Posterior cingulate gyrus (tissue), 11 donors: ENCODE data around the gene EXOSC3.
"Not testable (repeated sequence)": the region's sequence is repeated elsewhere in the genome, so short reads cannot be mapped to it uniquely, and the experiment has no call there.

Experiments used
- DNase-seq, 10 donors: peaks; one replicate each; pipeline versions ENCODE4 v3.0.0 to v3.0.0-alpha.2; 2020 to 2021; ENCODE audit warnings: mixed read lengths in 3 of 10
- intact Hi-C: fragments of 100-400 bp; cut with DNase I; formaldehyde crosslinking; loops from one replicate; pipeline ENCODE4 v1.15.1; 2023

Gene EXOSC3

DNA sequence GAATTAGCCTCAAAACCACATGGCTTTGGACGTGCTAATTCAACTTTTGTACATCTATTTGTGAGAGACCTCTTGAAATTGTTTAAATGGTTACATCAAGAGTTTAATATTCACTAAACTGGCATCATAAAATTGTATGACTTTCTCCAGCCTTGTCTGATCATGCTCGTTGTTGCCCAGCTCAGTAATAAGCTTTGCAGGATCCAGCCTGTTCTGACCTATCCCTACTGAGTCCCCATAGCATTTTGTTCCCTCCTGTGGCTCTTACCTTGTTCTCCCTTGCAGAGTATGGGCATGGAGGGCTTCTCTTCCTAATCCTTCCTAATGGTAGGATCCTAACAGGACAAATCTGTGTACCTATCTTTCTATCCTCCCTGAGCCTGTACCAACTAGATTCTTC is 6.3 kb downstream of the EXOSC3 start:
- DNase-seq: no peak
- intact Hi-C loops: no loop called here

GRCh38 chr9:37776328-37776727 is 8.5 kb downstream of the EXOSC3 start:
- no peak for DNase-seq
- intact Hi-C loops: no loop called here

DNA sequence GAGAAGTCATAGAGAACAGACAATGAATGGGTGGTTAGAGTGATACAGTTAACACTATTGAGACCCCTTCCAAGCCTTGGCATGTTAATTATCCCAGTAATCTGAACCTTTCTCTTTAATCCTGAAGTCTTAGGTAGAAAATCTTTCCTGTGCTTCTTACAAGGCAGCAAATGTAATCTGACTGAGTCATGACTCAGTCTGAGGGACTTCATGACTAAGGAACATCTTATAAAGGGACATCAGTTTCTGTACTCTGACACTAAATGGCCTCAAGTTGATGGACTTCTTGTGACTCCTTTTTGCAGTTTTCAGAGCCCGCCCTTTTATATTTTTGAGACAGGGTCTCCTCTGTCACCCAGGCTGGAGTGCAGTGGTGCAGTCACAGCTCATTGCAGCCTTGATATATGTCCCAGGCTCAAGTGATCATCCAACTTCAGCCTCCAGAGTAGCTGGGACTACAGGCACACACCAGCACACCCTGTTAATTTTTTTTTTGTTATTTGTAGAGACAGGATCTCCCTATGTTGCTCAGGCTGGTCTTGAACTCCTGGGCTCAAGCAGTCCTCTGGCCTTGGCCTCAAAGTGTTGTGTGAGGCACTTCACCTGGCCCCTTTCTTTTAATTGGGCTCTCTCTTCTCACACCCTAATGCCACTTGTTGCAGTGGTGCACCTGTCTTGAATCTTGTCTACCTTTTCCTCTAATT is 9.5 kb downstream of the EXOSC3 start:
- no peak for DNase-seq
- intact Hi-C loops: no loop called here

- DNase-seq: no peak
- intact Hi-C loops: no loop called here
Observed at GRCh38 chr9:37769995-37770394, 14.9 kb downstream of the EXOSC3 start.

DNA sequence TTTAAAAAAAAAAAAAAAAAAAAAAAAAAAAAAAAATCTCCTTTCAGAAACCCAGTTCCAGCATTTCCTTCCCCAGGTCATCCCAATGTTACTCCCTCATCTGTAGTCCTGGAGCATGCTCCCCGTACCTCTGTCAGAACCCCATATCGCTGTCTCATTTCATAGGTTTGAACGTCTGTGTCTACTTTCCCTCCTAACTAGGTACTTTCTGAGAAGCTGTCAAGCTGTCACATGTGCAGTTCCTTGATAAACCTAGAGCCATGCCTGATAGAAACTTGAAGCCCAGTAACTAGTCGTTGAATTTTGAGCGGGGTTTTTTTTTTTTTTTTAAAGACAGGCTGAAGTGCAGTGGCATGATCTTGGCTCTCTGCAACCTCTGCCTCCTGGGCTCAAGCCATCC is 15.6 kb downstream of the EXOSC3 start:
- intact Hi-C loops: no loop called here
- DNase-seq: no peak

- DNase-seq, intact Hi-C loops: not testable (repeated sequence)
Observed at GRCh38 chr9:37765263-37765662, 19.6 kb downstream of the EXOSC3 start.

DNA sequence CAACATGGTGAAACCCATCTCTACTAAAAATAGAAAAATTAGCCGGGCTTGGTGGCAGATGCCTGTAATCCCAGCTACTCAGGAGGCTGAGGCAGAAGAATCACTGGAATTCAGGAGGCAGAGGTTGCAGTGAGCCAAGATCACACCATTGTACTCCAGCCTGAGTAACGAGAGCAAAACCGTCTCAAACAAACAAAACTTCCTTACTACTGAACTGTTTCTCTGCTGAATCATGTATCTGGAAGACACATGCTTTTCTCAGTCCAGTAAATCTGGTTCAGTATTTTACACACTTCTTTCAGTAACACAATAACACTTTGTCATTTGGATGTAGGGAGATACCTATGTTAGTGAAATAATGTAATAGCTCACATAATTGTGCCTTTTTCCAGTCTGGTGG is 23.4 kb downstream of the EXOSC3 start:
- intact Hi-C loops: no loop called here

GRCh38 chr9:37760416-37761161 is 24.3 kb downstream of the EXOSC3 start:
- DNase-seq: no peak
- intact Hi-C loops: no loop called here

More for the DNA sequence above, 23.4 kb downstream of the EXOSC3 start:
- no peak for DNase-seq

GRCh38 chr9:37758747-37759146 is 26.1 kb downstream of the EXOSC3 start:
- intact Hi-C loops: no loop called here
- no peak for DNase-seq

DNA sequence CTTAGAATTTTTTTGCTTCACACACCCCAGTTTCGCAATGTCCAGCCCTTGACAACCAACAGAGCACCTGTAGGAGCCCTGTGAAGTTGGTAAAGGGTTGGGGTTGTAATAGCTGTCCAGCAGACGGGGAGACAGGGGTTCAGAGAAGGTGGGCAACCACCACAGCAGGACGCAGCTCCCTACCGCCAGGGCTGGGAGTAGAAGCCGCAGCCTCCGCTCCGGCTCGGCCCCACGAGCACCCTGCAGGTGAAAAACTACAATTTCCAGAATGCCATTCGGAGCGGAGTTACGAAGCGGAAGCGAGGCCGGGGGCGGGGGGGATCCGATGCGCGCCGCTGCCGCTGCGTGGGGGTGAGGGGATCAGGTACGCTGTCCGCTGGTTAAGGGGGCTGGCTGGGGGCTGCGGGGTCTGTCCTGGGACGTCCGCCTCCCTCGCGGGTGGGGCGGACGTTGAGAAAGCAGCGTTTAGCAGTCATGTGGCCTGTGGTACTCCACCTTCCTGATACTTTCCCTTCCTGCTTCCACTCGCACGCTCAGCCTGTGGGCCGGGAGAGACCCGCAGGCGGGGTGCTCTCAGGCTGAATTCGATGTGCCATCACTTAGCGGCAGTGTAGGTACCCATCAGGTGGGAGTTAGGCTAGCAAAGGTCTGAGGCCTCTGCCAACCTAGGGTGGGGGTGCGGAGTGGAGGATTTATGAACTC is 31.2 kb downstream of the EXOSC3 start, which contains the start of gene TRMT10B:
TRMT10B (plus strand) TSS at position 317 of the 702 bp plus-strand sequence. CDS start 8,127 bp downstream, outside the sequence.
- intact Hi-C loops: no loop called here
- peak; percentile 53 to 93 (median 69) for DNase-seq

DNA sequence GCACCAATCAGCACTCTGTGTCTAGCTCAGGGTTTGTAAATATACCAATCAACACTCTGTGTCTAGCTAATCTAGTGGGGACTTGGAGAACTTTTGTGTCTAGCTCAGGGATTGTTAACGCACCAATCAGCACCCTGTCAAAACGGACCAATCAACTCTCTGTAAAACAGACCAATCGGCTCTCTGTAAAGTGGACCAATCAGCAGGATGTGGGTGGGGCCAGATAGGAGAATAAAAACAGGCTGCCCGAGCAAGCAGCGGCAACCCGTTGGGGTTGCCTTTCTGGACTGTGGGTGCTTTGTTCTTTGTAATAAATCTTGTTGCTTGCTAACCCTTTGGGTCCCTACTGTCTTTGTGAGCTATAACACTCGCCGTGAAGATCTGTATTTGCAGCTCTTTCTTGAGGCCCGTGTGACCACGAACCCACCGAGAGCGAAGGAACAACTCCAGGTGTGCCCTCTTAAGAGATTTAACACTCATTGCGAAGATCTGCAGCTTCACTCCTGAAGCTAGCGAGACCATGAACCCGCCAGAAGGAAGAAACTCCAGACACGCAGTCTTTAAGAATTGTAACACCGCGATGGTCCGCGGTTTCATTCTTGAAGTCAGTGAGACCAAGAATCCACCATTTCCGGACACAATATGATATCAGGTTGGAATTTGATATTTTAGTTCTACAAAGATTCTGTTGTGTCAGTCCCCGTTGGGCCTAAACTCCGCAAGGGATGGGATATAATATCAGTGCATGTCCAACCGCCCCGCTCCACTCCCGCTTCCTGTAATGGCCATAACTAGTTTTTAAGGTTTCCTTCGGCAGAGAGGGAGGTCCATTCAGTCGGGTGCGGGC is 32.0 kb downstream of the EXOSC3 start:
- DNase-seq: peak in 1 of 10 donors; percentile 51
- intact Hi-C loops: no loop called here

DNA sequence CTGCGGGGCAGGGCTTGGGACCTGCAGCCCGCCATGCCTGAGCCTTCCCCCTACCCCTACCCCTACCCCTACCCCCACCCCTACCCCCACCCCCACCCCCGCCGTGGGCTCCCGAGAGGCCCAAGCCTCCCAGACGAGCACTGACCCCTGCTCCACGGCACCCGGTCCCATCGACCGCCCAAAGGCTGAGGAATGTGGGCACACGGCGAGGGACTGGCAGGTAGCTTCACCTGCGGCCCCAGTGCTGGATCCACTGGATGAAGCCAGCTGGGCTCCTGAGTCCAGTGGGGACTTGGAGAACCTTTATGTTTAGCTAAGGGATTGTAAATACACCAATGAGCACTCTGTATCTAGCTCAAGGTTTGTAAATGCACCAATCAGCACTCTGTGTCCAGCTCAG is 32.8 kb downstream of the EXOSC3 start:
- intact Hi-C loops: not testable (repeated sequence)
- DNase-seq: peak in 1 of 10 donors; percentile 30

- DNase-seq: peak in 1 of 10 donors; percentile 64
- intact Hi-C loops: not testable (repeated sequence)
Observed at GRCh38 chr9:37751704-37752103, 33.2 kb downstream of the EXOSC3 start.

GRCh38 chr9:37751186-37751585 is 33.7 kb downstream of the EXOSC3 start:
- intact Hi-C loops: no loop called here

DNA sequence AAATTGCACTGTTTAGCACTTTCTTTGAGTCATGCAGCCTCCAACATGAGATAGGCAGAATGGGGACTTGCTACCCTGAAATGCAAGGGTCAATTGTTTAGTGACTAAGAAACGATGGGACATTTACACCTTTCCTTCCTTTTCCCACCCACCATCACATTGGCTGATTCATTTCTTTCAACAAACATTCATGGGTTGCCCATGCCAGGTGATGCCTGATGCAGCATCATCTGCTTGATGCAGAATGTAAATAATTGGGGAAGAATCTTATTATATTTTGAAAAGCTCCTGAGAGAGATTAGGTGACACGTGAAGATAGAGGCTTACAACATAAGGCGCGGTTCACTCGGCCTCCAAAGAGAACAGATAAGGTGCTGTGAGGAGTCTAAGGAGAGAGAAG is 35.7 kb downstream of the EXOSC3 start:
- intact Hi-C loops: loop anchor here (5.0 kb wide), 1 partner anchor 167 kb away; no protein-coding TSS in a partner anchor
- DNase-seq: peak in 1 of 10 donors; percentile 2

More at GRCh38 chr9:37751186-37751585, 33.7 kb downstream of the EXOSC3 start:
- peak in 1 of 10 donors; percentile 33 for DNase-seq

GRCh38 chr9:37747271-37747753 is 37.6 kb downstream of the EXOSC3 start:
- peak; percentile 42 to 95 (median 66) for DNase-seq
- intact Hi-C loops: loop anchor here (5.0 kb wide), 1 partner anchor 165 kb away; no protein-coding TSS in a partner anchor

- DNase-seq: peak in 1 of 10 donors; percentile 83
- intact Hi-C loops: loop anchor here (5.0 kb wide), 1 partner anchor 164 kb away; no protein-coding TSS in a partner anchor
Observed at GRCh38 chr9:37746448-37747270, 38.2 kb downstream of the EXOSC3 start.

DNA sequence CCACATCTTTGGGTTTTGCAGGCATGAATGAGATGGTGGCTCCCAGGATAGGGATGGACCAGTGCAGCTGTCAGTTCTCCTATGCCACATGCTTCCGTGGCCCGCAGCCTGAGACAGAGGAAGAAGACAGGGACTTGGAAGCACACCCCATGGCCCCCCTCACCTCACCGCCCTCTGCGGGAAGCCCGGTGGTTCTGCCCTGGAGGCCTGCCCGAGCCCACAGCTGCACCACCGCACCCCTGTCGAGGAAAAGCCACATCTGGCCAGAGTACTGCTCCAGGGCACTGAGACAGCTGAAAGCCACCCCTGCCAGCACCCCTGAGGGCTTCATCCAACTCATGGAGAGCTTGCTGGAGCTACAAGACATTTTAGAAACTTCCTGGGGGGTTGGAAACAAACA is 38.9 kb downstream of the EXOSC3 start:
- intact Hi-C loops: loop anchor here (5.0 kb wide), 1 partner anchor 164 kb away; no protein-coding TSS in a partner anchor
- DNase-seq: peak in 1 of 10 donors; percentile 66
